ENCODE results near the gene TIMP3.

TIMP3 gene

GRCh38 chr22:32824531-32825312 lies 23.2 kb downstream of the TIMP3 start:
- H3K27me3 ChIP-seq (ENCODE audit: control insufficient read depth, insufficient read depth, low read length) = no peaks in the 10 kb centered on the region
- no peaks in the 10 kb centered on the region for H3K4me1 ChIP-seq (ENCODE audit: control insufficient read depth, insufficient read depth, low read length)
- H3K9me3 ChIP-seq (replicated peaks; ENCODE audit: low read length) = no peaks in the 10 kb centered on the region
- no peak overlapping the region for H3K4me3 ChIP-seq (ENCODE audit: low read length)
- no peaks in the 10 kb centered on the region for H3K36me3 ChIP-seq (ENCODE audit: insufficient read depth, low read length)
- H3K9ac ChIP-seq (ENCODE audit: low read depth, low read length) = no peak overlapping the region
- H3K4me2 ChIP-seq (ENCODE audit: low read length) = no peak overlapping the region

DNA sequence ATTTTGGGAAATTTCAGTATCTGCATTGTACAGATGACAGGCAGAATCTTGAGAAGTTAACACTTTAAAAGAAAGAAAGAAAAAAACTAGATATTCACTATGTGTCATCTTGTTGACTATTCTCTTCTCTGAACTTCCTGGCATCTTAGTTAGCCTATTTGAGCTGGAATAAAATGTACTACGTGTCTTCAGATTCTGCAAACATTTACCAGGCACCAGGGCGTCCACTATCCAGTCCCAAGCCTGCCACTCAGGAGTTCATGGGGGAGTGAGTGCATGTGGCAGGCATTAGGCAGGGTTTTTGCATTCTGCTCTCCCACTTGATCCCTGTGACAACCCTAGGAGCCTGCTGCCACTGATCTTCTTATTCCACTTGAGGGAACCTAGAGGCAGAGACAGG lies 25.0 kb downstream of the TIMP3 start:
- no peak overlapping the region for H3K4me2 ChIP-seq (ENCODE audit: low read length)
- no peak overlapping the region for H3K4me3 ChIP-seq (ENCODE audit: low read length)
- no peaks in the 10 kb centered on the region for H3K9me3 ChIP-seq (replicated peaks; ENCODE audit: low read length)
- H3K9ac ChIP-seq (ENCODE audit: low read depth, low read length) = no peak overlapping the region
- H3K4me1 ChIP-seq (ENCODE audit: control insufficient read depth, insufficient read depth, low read length) = no peaks in the 10 kb centered on the region
- no peaks in the 10 kb centered on the region for H3K36me3 ChIP-seq (ENCODE audit: insufficient read depth, low read length)
- H3K27me3 ChIP-seq (ENCODE audit: control insufficient read depth, insufficient read depth, low read length) = no peaks in the 10 kb centered on the region

DNA sequence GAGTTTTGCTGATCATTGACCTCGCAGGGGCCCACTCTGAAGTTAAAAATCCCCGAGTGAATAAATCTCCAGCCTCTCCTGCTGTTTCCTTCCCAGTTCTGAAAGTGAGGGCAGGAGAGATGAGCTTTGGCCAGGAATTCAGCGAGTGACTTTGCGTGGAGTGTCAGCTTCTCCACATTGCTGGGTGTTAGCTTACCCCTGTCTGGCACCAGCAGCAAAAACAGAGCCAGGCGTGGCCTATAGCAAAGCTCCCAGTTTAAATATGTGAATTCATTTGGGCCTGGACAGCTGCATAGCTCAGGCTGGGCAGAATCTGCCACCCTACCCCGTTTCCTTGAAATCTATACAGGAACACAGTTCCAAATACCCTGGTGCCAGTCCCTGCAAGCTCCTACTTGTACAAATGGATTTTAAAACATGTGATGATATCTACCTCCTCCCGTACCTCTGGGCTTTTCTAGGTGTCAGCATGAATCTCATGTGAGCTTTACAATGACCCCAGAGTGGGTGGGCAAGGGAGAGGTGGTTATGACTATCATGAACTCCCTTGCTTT lies 25.6 kb downstream of the TIMP3 start:
- H3K36me3 ChIP-seq (ENCODE audit: insufficient read depth, low read length) = no peaks in the 10 kb centered on the region
- H3K4me1 ChIP-seq (ENCODE audit: control insufficient read depth, insufficient read depth, low read length) = no peaks in the 10 kb centered on the region
- H3K9me3 ChIP-seq (replicated peaks; ENCODE audit: low read length) = no peaks in the 10 kb centered on the region
- no peak overlapping the region for H3K9ac ChIP-seq (ENCODE audit: low read depth, low read length)
- no peak overlapping the region for H3K4me2 ChIP-seq (ENCODE audit: low read length)
- no peaks in the 10 kb centered on the region for H3K27me3 ChIP-seq (ENCODE audit: control insufficient read depth, insufficient read depth, low read length)
- H3K4me3 ChIP-seq (ENCODE audit: low read length) = no peak overlapping the region

- Histone ChIP-seq H3K9me3 (replicated peaks; ENCODE audit: low read length) (no peaks in the 10 kb centered on the region), H3K9ac (ENCODE audit: low read depth, low read length) (no peak overlapping the region), H3K27me3 (ENCODE audit: control insufficient read depth, insufficient read depth, low read length) (no peaks in the 10 kb centered on the region), H3K36me3 (ENCODE audit: insufficient read depth, low read length) (no peaks in the 10 kb centered on the region), H3K4me2 (ENCODE audit: low read length) (no peak overlapping the region), H3K4me3 (ENCODE audit: low read length) (no peak overlapping the region), H3K4me1 (ENCODE audit: control insufficient read depth, insufficient read depth, low read length) (no peaks in the 10 kb centered on the region)
These were observed 26.6 kb downstream of the TIMP3 start for GRCh38 chr22:32828150-32828549.

GRCh38 chr22:32828561-32828960 lies 27.1 kb downstream of the TIMP3 start:
- no peak overlapping the region for H3K9ac ChIP-seq (ENCODE audit: low read depth, low read length)
- H3K36me3 ChIP-seq (ENCODE audit: insufficient read depth, low read length) = no peaks in the 10 kb centered on the region
- H3K4me1 ChIP-seq (ENCODE audit: control insufficient read depth, insufficient read depth, low read length) = no peaks in the 10 kb centered on the region
- no peak overlapping the region for H3K4me2 ChIP-seq (ENCODE audit: low read length)
- H3K4me3 ChIP-seq (ENCODE audit: low read length) = no peak overlapping the region
- H3K9me3 ChIP-seq (replicated peaks; ENCODE audit: low read length) = no peaks in the 10 kb centered on the region
- H3K27me3 ChIP-seq (ENCODE audit: control insufficient read depth, insufficient read depth, low read length) = no peaks in the 10 kb centered on the region

- Histone ChIP-seq H3K27me3 (ENCODE audit: control insufficient read depth, insufficient read depth, low read length) (no peaks in the 10 kb centered on the region), H3K4me3 (ENCODE audit: low read length) (no peak overlapping the region), H3K4me2 (ENCODE audit: low read length) (no peak overlapping the region), H3K9ac (ENCODE audit: low read depth, low read length) (no peak overlapping the region), H3K9me3 (replicated peaks; ENCODE audit: low read length) (no peaks in the 10 kb centered on the region), H3K36me3 (ENCODE audit: insufficient read depth, low read length) (no peaks in the 10 kb centered on the region), H3K4me1 (ENCODE audit: control insufficient read depth, insufficient read depth, low read length) (no peaks in the 10 kb centered on the region)
These were observed 27.9 kb downstream of the TIMP3 start for GRCh38 chr22:32829451-32829851.

DNA sequence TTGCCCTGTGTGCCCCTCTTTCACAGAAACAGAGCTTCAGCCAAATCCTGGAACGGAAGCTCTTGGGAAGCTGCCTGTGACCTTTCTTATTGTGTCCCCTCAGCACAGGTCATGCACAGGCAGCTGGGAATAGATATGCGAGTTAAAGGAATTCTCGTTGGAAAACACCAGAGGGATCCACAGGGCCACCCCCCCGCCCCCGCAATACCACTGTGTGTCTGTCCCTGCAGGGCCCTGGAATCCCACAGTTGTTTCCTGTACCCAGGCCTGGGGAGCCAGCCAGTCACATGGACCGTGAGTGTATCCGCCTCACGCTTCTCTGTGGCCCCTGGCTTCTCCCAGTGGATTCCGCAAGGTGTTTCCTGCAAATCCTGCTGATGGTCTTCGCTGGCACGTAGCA lies 29.0 kb downstream of the TIMP3 start:
- no peaks in the 10 kb centered on the region for H3K4me1 ChIP-seq (ENCODE audit: control insufficient read depth, insufficient read depth, low read length)
- H3K4me2 ChIP-seq (ENCODE audit: low read length) = no peak overlapping the region
- H3K9me3 ChIP-seq (replicated peaks; ENCODE audit: low read length) = no peaks in the 10 kb centered on the region
- H3K4me3 ChIP-seq (ENCODE audit: low read length) = no peak overlapping the region
- H3K27me3 ChIP-seq (ENCODE audit: control insufficient read depth, insufficient read depth, low read length) = no peaks in the 10 kb centered on the region
- no peaks in the 10 kb centered on the region for H3K36me3 ChIP-seq (ENCODE audit: insufficient read depth, low read length)
- no peak overlapping the region for H3K9ac ChIP-seq (ENCODE audit: low read depth, low read length)

- H3K36me3 ChIP-seq (ENCODE audit: insufficient read depth, low read length) = no peaks in the 10 kb centered on the region
These were observed 29.5 kb downstream of the TIMP3 start for GRCh38 chr22:32830957-32831356.

DNA sequence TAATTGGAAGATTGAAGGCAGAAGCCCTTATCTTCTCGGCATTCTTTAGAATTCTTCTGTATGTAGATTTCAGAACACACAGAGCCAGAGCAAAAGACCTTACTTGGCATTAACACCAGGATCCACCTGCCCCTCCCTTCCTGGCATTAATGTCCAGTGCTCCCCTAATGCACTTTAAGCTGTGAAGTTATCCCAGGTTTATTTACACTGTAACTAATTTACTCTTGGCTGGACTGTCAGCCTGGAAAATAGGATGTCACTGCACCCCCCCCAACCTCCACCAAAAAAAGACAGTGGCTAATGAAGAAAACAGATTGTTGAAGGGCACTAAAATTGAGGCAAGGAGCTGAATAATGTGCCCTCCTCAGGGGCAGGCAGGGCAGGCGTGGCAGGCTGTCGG lies 30.1 kb downstream of the TIMP3 start:
- Histone ChIP-seq H3K4me2 (ENCODE audit: low read length) (no peak overlapping the region), H3K9me3 (replicated peaks; ENCODE audit: low read length) (no peaks in the 10 kb centered on the region), H3K36me3 (ENCODE audit: insufficient read depth, low read length) (no peaks in the 10 kb centered on the region), H3K27me3 (ENCODE audit: control insufficient read depth, insufficient read depth, low read length) (no peaks in the 10 kb centered on the region), H3K4me1 (ENCODE audit: control insufficient read depth, insufficient read depth, low read length) (no peaks in the 10 kb centered on the region), H3K4me3 (ENCODE audit: low read length) (no peak overlapping the region), H3K9ac (ENCODE audit: low read depth, low read length) (no peak overlapping the region)

More at GRCh38 chr22:32830957-32831356, 29.5 kb downstream of the TIMP3 start:
- Histone ChIP-seq H3K27me3 (ENCODE audit: control insufficient read depth, insufficient read depth, low read length) (no peaks in the 10 kb centered on the region), H3K9me3 (replicated peaks; ENCODE audit: low read length) (no peaks in the 10 kb centered on the region), H3K4me2 (ENCODE audit: low read length) (no peak overlapping the region), H3K4me3 (ENCODE audit: low read length) (no peak overlapping the region), H3K9ac (ENCODE audit: low read depth, low read length) (no peak overlapping the region), H3K4me1 (ENCODE audit: control insufficient read depth, insufficient read depth, low read length) (no peaks in the 10 kb centered on the region)

GRCh38 chr22:32832174-32832573 lies 30.7 kb downstream of the TIMP3 start:
- no peaks in the 10 kb centered on the region for H3K9me3 ChIP-seq (replicated peaks; ENCODE audit: low read length)
- no peaks in the 10 kb centered on the region for H3K27me3 ChIP-seq (ENCODE audit: control insufficient read depth, insufficient read depth, low read length)
- no peaks in the 10 kb centered on the region for H3K4me1 ChIP-seq (ENCODE audit: control insufficient read depth, insufficient read depth, low read length)
- no peak overlapping the region for H3K4me2 ChIP-seq (ENCODE audit: low read length)
- H3K4me3 ChIP-seq (ENCODE audit: low read length) = no peak overlapping the region
- H3K9ac ChIP-seq (ENCODE audit: low read depth, low read length) = no peak overlapping the region
- H3K36me3 ChIP-seq (ENCODE audit: insufficient read depth, low read length) = no peaks in the 10 kb centered on the region

- Histone ChIP-seq H3K36me3 (ENCODE audit: insufficient read depth, low read length) (no peaks in the 10 kb centered on the region), H3K4me3 (ENCODE audit: low read length) (no peak overlapping the region), H3K9me3 (replicated peaks; ENCODE audit: low read length) (no peaks in the 10 kb centered on the region), H3K4me2 (ENCODE audit: low read length) (no peak overlapping the region), H3K4me1 (ENCODE audit: control insufficient read depth, insufficient read depth, low read length) (no peaks in the 10 kb centered on the region), H3K27me3 (ENCODE audit: control insufficient read depth, insufficient read depth, low read length) (no peaks in the 10 kb centered on the region), H3K9ac (ENCODE audit: low read depth, low read length) (no peak overlapping the region)
These were observed 35.0 kb downstream of the TIMP3 start for GRCh38 chr22:32836280-32837123.
